ENCODE results near the gene RELN.
"Not testable (repeated sequence)": the region's sequence is repeated elsewhere in the genome, so short reads cannot be mapped to it uniquely, and the experiment has no call there.

DNA sequence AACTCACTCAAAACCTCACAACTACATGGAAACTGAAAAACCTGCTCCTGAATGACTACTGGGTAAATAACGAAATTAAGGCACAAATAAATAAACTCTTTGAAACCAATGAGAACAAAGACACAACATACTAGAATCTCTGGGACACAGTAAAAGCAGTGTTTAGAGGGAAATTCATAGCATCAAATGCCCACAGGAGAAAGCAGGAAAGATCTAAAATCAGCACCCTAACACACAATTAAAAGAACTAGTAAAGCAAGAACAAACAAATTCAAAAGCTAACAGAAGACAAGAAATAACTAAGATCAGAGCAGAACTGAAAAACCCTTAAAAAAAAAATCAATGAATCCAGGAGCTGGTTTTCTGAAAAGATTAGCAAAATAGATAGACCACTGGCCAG lies 202.4 kb downstream of the RELN start:
- TF ChIP-seq, protein P1, sequence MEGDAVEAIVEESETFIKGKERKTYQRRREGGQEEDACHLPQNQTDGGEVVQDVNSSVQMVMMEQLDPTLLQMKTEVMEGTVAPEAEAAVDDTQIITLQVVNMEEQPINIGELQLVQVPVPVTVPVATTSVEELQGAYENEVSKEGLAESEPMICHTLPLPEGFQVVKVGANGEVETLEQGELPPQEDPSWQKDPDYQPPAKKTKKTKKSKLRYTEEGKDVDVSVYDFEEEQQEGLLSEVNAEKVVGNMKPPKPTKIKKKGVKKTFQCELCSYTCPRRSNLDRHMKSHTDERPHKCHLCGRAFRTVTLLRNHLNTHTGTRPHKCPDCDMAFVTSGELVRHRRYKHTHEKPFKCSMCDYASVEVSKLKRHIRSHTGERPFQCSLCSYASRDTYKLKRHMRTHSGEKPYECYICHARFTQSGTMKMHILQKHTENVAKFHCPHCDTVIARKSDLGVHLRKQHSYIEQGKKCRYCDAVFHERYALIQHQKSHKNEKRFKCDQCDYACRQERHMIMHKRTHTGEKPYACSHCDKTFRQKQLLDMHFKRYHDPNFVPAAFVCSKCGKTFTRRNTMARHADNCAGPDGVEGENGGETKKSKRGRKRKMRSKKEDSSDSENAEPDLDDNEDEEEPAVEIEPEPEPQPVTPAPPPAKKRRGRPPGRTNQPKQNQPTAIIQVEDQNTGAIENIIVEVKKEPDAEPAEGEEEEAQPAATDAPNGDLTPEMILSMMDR (IDR thresholded peaks at IDR 0.05 in 8 of 11, conservative IDR thresholded peaks at IDR 0.05 in 3 of 11) = not testable (repeated sequence)
- not testable (repeated sequence) for TF ChIP-seq POLR2AphosphoS5 (IDR thresholded peaks at IDR 0.05)

Data from spleen (tissue), 7 donors.